ENCODE results near the gene COL4A2.

COL4A2 gene

DNA sequence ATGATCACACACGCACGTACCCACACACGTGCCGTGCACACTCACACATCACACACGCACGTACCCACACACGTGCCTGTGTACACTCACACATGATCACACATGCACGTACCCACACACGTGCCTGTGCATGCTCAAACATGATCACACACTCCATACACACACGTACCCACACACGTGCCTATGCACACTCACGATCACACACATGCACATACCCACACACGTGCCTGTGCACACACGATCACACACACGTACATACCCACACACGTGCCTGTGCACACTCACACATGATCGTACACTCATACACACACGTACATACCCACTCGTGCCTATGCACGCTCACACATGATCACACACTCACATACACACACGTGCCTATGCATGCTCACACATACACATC, 167.6 kb downstream of the COL4A2 start:
- H3K79me2 ChIP-seq (ENCODE audit: insufficient read depth, low read length), result no peaks in the 10 kb centered on the region
- no peak overlapping the region for H3K4me3 ChIP-seq (ENCODE audit: low read depth, low read length, poor library complexity, severe bottlenecking)
- TF ChIP-seq CTCF (IDR thresholded peaks at IDR 0.05; ENCODE audit: low read length), result no peak
- TF ChIP-seq EZH2 (IDR thresholded peaks at IDR 0.05; ENCODE audit: borderline replicate concordance, low read length), result no peak
- H3K9ac ChIP-seq (ENCODE audit: low read length), result no peak overlapping the region
- no peak overlapping the region for H3K4me2 ChIP-seq (ENCODE audit: low read length)
- H3K4me1 ChIP-seq (ENCODE audit: insufficient read depth, low read length, severe bottlenecking), result peaks cover 17% of the 10 kb centered on the region
- H3F3A ChIP-seq (ENCODE audit: insufficient read depth, low read length), result no peaks in the 10 kb centered on the region
- no peak overlapping the region for H2AFZ ChIP-seq (ENCODE audit: low read length)
- no peak overlapping the region for H3K27ac ChIP-seq (ENCODE audit: low read depth, low read length, poor library complexity, severe bottlenecking)
- H3K36me3 ChIP-seq (ENCODE audit: insufficient read depth, low read length), result no peaks in the 10 kb centered on the region
- no peaks in the 10 kb centered on the region for H3K9me3 ChIP-seq (ENCODE audit: low read length)
- no peaks in the 10 kb centered on the region for H4K20me1 ChIP-seq (ENCODE audit: insufficient read depth, low read length)
- no peaks in the 10 kb centered on the region for H3K9me2 ChIP-seq (ENCODE audit: low read depth, low read length)
- peaks cover 21% of the 10 kb centered on the region; the same call in 1 of the 2 replicates for H3K27me3 ChIP-seq (ENCODE audit: insufficient read depth, low read length)

GRCh38 chr13:110475117-110475516, 168.0 kb downstream of the COL4A2 start:
- Histone ChIP-seq H3K79me2 (ENCODE audit: insufficient read depth, low read length) (no peaks in the 10 kb centered on the region), H3K9me3 (ENCODE audit: low read length) (no peaks in the 10 kb centered on the region), H3F3A (ENCODE audit: insufficient read depth, low read length) (no peaks in the 10 kb centered on the region), H4K20me1 (ENCODE audit: insufficient read depth, low read length) (no peaks in the 10 kb centered on the region), H3K4me2 (ENCODE audit: low read length) (no peak overlapping the region), H3K36me3 (ENCODE audit: insufficient read depth, low read length) (no peaks in the 10 kb centered on the region), H3K4me1 (ENCODE audit: insufficient read depth, low read length, severe bottlenecking) (peaks cover 17% of the 10 kb centered on the region), H3K27me3 (ENCODE audit: insufficient read depth, low read length) (peaks cover 21% of the 10 kb centered on the region; the same call in 1 of the 2 replicates), H3K9ac (ENCODE audit: low read length) (no peak overlapping the region), H3K4me3 (ENCODE audit: low read depth, low read length, poor library complexity, severe bottlenecking) (no peak overlapping the region), H3K9me2 (ENCODE audit: low read depth, low read length) (no peaks in the 10 kb centered on the region), H3K27ac (ENCODE audit: low read depth, low read length, poor library complexity, severe bottlenecking) (no peak overlapping the region), H2AFZ (ENCODE audit: low read length) (no peak overlapping the region)
- no peak for TF ChIP-seq CTCF (IDR thresholded peaks at IDR 0.05; ENCODE audit: low read length)
- no peak for TF ChIP-seq EZH2 (IDR thresholded peaks at IDR 0.05; ENCODE audit: borderline replicate concordance, low read length)

GRCh38 chr13:110475550-110476219, 168.6 kb downstream of the COL4A2 start:
- Histone ChIP-seq H3K9me2 (ENCODE audit: low read depth, low read length) (no peaks in the 10 kb centered on the region), H4K20me1 (ENCODE audit: insufficient read depth, low read length) (no peaks in the 10 kb centered on the region), H3K4me2 (ENCODE audit: low read length) (no peak overlapping the region), H3K36me3 (ENCODE audit: insufficient read depth, low read length) (no peaks in the 10 kb centered on the region), H3K27ac (ENCODE audit: low read depth, low read length, poor library complexity, severe bottlenecking) (no peak overlapping the region), H3K4me3 (ENCODE audit: low read depth, low read length, poor library complexity, severe bottlenecking) (no peak overlapping the region), H3K4me1 (ENCODE audit: insufficient read depth, low read length, severe bottlenecking) (peaks cover 17% of the 10 kb centered on the region), H3K27me3 (ENCODE audit: insufficient read depth, low read length) (peaks cover 21% of the 10 kb centered on the region; the same call in 1 of the 2 replicates), H3F3A (ENCODE audit: insufficient read depth, low read length) (no peaks in the 10 kb centered on the region), H3K79me2 (ENCODE audit: insufficient read depth, low read length) (no peaks in the 10 kb centered on the region), H2AFZ (ENCODE audit: low read length) (no peak overlapping the region), H3K9me3 (ENCODE audit: low read length) (no peaks in the 10 kb centered on the region), H3K9ac (ENCODE audit: low read length) (no peak overlapping the region)
- TF ChIP-seq EZH2 (IDR thresholded peaks at IDR 0.05; ENCODE audit: borderline replicate concordance, low read length) (no peak), CTCF (IDR thresholded peaks at IDR 0.05; ENCODE audit: low read length) (no peak)
